Measurements from ENCODE around the gene NUP62.

DNA sequence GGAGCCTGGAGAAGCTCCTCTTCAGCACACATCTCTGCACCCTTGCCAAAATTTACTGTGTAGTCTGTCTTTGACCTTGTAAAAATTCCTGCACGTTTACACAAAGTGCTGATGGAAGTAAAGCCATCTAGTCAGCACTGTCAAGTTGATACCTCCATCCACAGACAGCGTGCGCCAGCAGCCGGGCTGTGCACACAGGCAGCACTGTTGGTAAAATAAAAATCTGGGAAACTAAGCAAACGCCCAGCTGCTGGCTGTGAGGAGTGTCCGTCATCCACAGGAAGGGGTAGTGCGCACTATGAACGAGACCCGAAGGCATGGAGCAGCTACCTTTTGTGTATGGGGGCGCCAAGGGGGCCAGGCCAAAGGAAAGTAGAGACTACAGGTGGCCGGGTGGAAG lies 49.0 kb upstream of the NUP62 start:
- TF ChIP-seq POLR2A (IDR thresholded peaks at IDR 0.05; ENCODE audit: low read depth, low read length) = no peak
- no peak for TF ChIP-seq POLR2AphosphoS5 (IDR thresholded peaks at IDR 0.05; ENCODE audit: low read depth, low read length)
